Vagina (tissue), 2 donors: ENCODE results near the gene NUP62. TPM values are rescaled to one million over a fixed set of nuclear protein-coding genes. Genes with fewer than 3 reads are reported as not detected.

Experiments
- DNase-seq, 2 donors: peaks; one replicate each; pipeline ENCODE4 v3.0.0-alpha.2; 2017; ENCODE audit errors: extremely low spot score in 2 of 2
- H3K27ac ChIP-seq: fragments of 200-600 bp; sonication (generic); one replicate; pipeline ENCODE4 v1.5.1; 2019
- H3K27me3 ChIP-seq: fragments of 200-600 bp; sonication (generic); one replicate; pipeline ENCODE4 v1.5.1; 2019
- H3K36me3 ChIP-seq, 2 donors: fragments of 200-600 bp; sonication (generic); one replicate each; pipeline ENCODE4 v1.5.1; 2017 to 2019
- H3K4me1 ChIP-seq: fragments of 200-600 bp; sonication (generic); one replicate; pipeline ENCODE4 v1.5.1; 2019
- H3K4me3 ChIP-seq, 2 donors: fragments of 200-600 bp; sonication (generic); 1 replicate in 1 of 2; 2 replicates in 1 of 2; pipeline ENCODE4 v1.5.1; 2016 to 2019
- H3K9me3 ChIP-seq: fragments of 200-600 bp; sonication (generic); one replicate; pipeline ENCODE4 v1.5.1; 2019
- POLR2A ChIP-seq, 2 donors: fragments of 450-650 bp; IDR thresholded peaks; one replicate each; pipeline ENCODE4 v1.6.1; 2017; ENCODE audit warnings: antibody characterized with exemption in 2 of 2, mild to moderate bottlenecking in 2 of 2, moderate library complexity in 2 of 2
- POLR2AphosphoS5 ChIP-seq, 2 donors: sonication (generic); formaldehyde crosslinking; IDR thresholded peaks; one replicate each; pipeline ENCODE4 v1.9.0; 2017; ENCODE audit warnings: antibody characterized with exemption in 2 of 2, mild to moderate bottlenecking in 2 of 2, low read depth in 1 of 2; ENCODE audit not compliant: insufficient read depth in 1 of 2
- intact Hi-C: fragments of 100-400 bp; cut with DNase I; formaldehyde crosslinking; loops from one replicate; pipeline ENCODE4 v1.15.1; 2023
- total RNA-seq: library from RNA; depleted of rRNA; stranded (reverse); fragments of >200 nt; gene quantifications from one replicate; pipeline ENCODE4 v1.2.3, GENCODE V29; 2016
- TF ChIP-seq, protein P1 (sequence below), 3 experiments: fragments of 450-650 bp in 2 of 3; fragments of 200-600 bp in 1 of 3; sonication (generic) in 1 of 3; IDR thresholded peaks; one replicate each; pipeline ENCODE4 v1.5.1; 2017 to 2019; ENCODE audit warnings: antibody characterized with exemption in 3 of 3, mild to moderate bottlenecking in 2 of 3, moderate library complexity in 2 of 3

Gene NUP62
- total RNA-seq, 1 donor from 2014 or later: 38.5 TPM

GRCh38 chr19:49873834-49874233 lies 55.5 kb downstream of the NUP62 start:
- TF ChIP-seq, protein P1, sequence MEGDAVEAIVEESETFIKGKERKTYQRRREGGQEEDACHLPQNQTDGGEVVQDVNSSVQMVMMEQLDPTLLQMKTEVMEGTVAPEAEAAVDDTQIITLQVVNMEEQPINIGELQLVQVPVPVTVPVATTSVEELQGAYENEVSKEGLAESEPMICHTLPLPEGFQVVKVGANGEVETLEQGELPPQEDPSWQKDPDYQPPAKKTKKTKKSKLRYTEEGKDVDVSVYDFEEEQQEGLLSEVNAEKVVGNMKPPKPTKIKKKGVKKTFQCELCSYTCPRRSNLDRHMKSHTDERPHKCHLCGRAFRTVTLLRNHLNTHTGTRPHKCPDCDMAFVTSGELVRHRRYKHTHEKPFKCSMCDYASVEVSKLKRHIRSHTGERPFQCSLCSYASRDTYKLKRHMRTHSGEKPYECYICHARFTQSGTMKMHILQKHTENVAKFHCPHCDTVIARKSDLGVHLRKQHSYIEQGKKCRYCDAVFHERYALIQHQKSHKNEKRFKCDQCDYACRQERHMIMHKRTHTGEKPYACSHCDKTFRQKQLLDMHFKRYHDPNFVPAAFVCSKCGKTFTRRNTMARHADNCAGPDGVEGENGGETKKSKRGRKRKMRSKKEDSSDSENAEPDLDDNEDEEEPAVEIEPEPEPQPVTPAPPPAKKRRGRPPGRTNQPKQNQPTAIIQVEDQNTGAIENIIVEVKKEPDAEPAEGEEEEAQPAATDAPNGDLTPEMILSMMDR (IDR thresholded peaks at IDR 0.05): no peak
- TF ChIP-seq POLR2AphosphoS5 (IDR thresholded peaks at IDR 0.05; ENCODE audit: insufficient read depth in 1 of 2, low read depth in 1 of 2) (no peak), POLR2A (IDR thresholded peaks at IDR 0.05) (no peak)
- H3K4me1 ChIP-seq: peaks cover 44% of the 10 kb centered on the region
- H3K27me3 ChIP-seq: no peaks in the 10 kb centered on the region
- intact Hi-C loops: no loop called here
- H3K9me3 ChIP-seq: no peaks in the 10 kb centered on the region
- peaks cover 0 to 7% of the 10 kb centered on the region in 2 donors for H3K36me3 ChIP-seq
- H3K27ac ChIP-seq: no peak overlapping the region
- DNase-seq: no peak
- H3K4me3 ChIP-seq: no peak overlapping the region

GRCh38 chr19:49873129-49873521 lies 56.2 kb downstream of the NUP62 start:
- TF ChIP-seq, protein P1 (IDR thresholded peaks at IDR 0.05): no peak
- TF ChIP-seq POLR2AphosphoS5 (IDR thresholded peaks at IDR 0.05; ENCODE audit: insufficient read depth in 1 of 2, low read depth in 1 of 2) (no peak), POLR2A (IDR thresholded peaks at IDR 0.05) (no peak)
- H3K4me3 ChIP-seq: no peak overlapping the region
- intact Hi-C loops: no loop called here
- DNase-seq: no peak
- peaks cover 0 to 7% of the 10 kb centered on the region in 2 donors for H3K36me3 ChIP-seq
- no peak overlapping the region for H3K27ac ChIP-seq
- no peaks in the 10 kb centered on the region for H3K27me3 ChIP-seq
- H3K4me1 ChIP-seq: peaks cover 44% of the 10 kb centered on the region
- no peaks in the 10 kb centered on the region for H3K9me3 ChIP-seq

GRCh38 chr19:49872245-49873128 lies 56.8 kb downstream of the NUP62 start:
- DNase-seq: no peak
- no peak overlapping the region for H3K27ac ChIP-seq
- peaks cover 49% of the 10 kb centered on the region for H3K4me1 ChIP-seq
- no peak overlapping the region for H3K4me3 ChIP-seq
- H3K36me3 ChIP-seq: peaks cover 0 to 7% of the 10 kb centered on the region in 2 donors
- no peaks in the 10 kb centered on the region for H3K27me3 ChIP-seq
- intact Hi-C loops: no loop called here
- H3K9me3 ChIP-seq: no peaks in the 10 kb centered on the region
- TF ChIP-seq POLR2A (IDR thresholded peaks at IDR 0.05) (no peak), POLR2AphosphoS5 (IDR thresholded peaks at IDR 0.05; ENCODE audit: insufficient read depth in 1 of 2, low read depth in 1 of 2) (no peak)
- TF ChIP-seq, protein P1 (IDR thresholded peaks at IDR 0.05): no peak

DNA sequence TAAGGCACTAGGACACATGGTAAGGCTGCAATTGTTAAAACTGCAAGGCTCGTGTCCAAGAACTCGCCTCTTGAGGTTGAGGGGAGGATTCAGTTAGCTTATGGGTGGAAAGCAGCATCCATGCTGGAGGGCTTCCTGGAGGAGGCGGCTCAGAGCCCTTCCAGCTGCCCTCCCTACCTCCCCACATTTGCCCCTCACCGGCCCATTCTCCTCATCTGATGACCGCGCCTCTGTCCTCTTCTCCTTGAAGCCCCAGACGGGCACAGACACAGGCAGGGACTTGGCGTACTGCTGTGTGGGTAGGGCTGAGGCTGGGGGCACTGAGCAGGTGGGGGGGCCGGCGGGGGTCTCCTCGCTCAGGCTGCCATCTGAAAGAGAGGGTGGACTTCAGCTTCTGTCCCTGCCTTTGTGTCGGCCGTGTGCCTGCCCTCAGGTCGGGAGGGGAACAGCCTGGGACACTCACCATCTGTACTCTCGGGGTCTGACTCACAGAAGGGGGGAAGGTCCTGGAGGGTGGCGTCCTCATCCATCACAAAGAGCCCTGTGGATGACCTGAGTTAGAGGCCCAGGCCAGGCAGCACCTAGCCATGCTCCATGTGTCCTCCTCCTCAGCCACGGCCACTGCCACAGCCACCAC lies 57.8 kb downstream of the NUP62 start:
- TF ChIP-seq POLR2A (IDR thresholded peaks at IDR 0.05): no peak
- TF ChIP-seq, protein P1 (IDR thresholded peaks at IDR 0.05): no peak
- no peak for TF ChIP-seq POLR2AphosphoS5 (IDR thresholded peaks at IDR 0.05; ENCODE audit: insufficient read depth in 1 of 2, low read depth in 1 of 2)
- H3K4me3 ChIP-seq: no peak overlapping the region
- H3K9me3 ChIP-seq: no peaks in the 10 kb centered on the region
- H3K4me1 ChIP-seq: peaks cover 54% of the 10 kb centered on the region
- H3K36me3 ChIP-seq: peaks cover 0 to 7% of the 10 kb centered on the region in 2 donors
- intact Hi-C loops: no loop called here
- no peaks in the 10 kb centered on the region for H3K27me3 ChIP-seq
- no peak for DNase-seq
- H3K27ac ChIP-seq: no peak overlapping the region
